Measurements from ENCODE around the gene MORC3. TPM values are rescaled to one million over a fixed set of nuclear protein-coding genes. Genes with fewer than 3 reads are reported as not detected.

Gene MORC3
- total and polyA plus RNA-seq, 2 experiments from 2014 or later: 15.6 to 31.8 TPM

GRCh38 chr21:36321325-36322082, 1.5 kb downstream of the MORC3 start:
- DNase-seq (ENCODE audit: low read depth in 1 of 2, low spot score in 1 of 2): peak; percentile 18 to 23
- Histone ChIP-seq H3K4me3 (peak overlapping the region; percentile 78), H3K27ac (peak overlapping the region; percentile 99), H3K27me3 (no peaks in the 10 kb centered on the region), H3K36me3 (peaks cover 4% of the 10 kb centered on the region), H3K4me1 (ENCODE audit: low read depth) (peaks cover 12% of the 10 kb centered on the region), H3K9me3 (ENCODE audit: low read depth) (no peaks in the 10 kb centered on the region)
- no peak for TF ChIP-seq CTCF (IDR thresholded peaks at IDR 0.05; ENCODE audit: low read depth, low read length)

- peaks cover 12% of the 10 kb centered on the region for H3K4me1 ChIP-seq (ENCODE audit: low read depth)
- H3K4me3 ChIP-seq: peak overlapping the region; percentile 78
- TF ChIP-seq CTCF (IDR thresholded peaks at IDR 0.05; ENCODE audit: low read depth, low read length): no peak
- H3K36me3 ChIP-seq: peaks cover 4% of the 10 kb centered on the region
- DNase-seq (ENCODE audit: low read depth in 1 of 2, low spot score in 1 of 2): no peak
- H3K9me3 ChIP-seq (ENCODE audit: low read depth): no peaks in the 10 kb centered on the region
- H3K27ac ChIP-seq: peak overlapping the region; percentile 99
- no peaks in the 10 kb centered on the region for H3K27me3 ChIP-seq
Observed at GRCh38 chr21:36322083-36322424, 2.1 kb downstream of the MORC3 start.

GRCh38 chr21:36323032-36323431, 3.0 kb downstream of the MORC3 start:
- H3K36me3 ChIP-seq: peaks cover 4% of the 10 kb centered on the region
- no peaks in the 10 kb centered on the region for H3K27me3 ChIP-seq
- no peak for TF ChIP-seq CTCF (IDR thresholded peaks at IDR 0.05; ENCODE audit: low read depth, low read length)
- no peaks in the 10 kb centered on the region for H3K9me3 ChIP-seq (ENCODE audit: low read depth)
- H3K27ac ChIP-seq: no peak overlapping the region
- H3K4me1 ChIP-seq (ENCODE audit: low read depth): peaks cover 12% of the 10 kb centered on the region
- no peak for DNase-seq (ENCODE audit: low read depth in 1 of 2, low spot score in 1 of 2)
- no peak overlapping the region for H3K4me3 ChIP-seq

- DNase-seq (ENCODE audit: low read depth in 1 of 2, low spot score in 1 of 2): no peak
- H3K9me3 ChIP-seq (ENCODE audit: low read depth): no peaks in the 10 kb centered on the region
- no peak for TF ChIP-seq CTCF (IDR thresholded peaks at IDR 0.05; ENCODE audit: low read depth, low read length)
- H3K27me3 ChIP-seq: no peaks in the 10 kb centered on the region
- H3K4me1 ChIP-seq (ENCODE audit: low read depth): peaks cover 14% of the 10 kb centered on the region
- peaks cover 4% of the 10 kb centered on the region for H3K36me3 ChIP-seq
- no peak overlapping the region for H3K4me3 ChIP-seq
- no peak overlapping the region for H3K27ac ChIP-seq
Observed at GRCh38 chr21:36325373-36326010, 5.5 kb downstream of the MORC3 start.

- Histone ChIP-seq H3K27ac (no peak overlapping the region), H3K27me3 (no peaks in the 10 kb centered on the region), H3K36me3 (peaks cover 10% of the 10 kb centered on the region), H3K9me3 (ENCODE audit: low read depth) (no peaks in the 10 kb centered on the region), H3K4me1 (ENCODE audit: low read depth) (peaks cover 6% of the 10 kb centered on the region), H3K4me3 (no peak overlapping the region)
- DNase-seq (ENCODE audit: low read depth in 1 of 2, low spot score in 1 of 2): peak; percentile 71 to 73
- TF ChIP-seq CTCF (IDR thresholded peaks at IDR 0.05; ENCODE audit: low read depth, low read length): peak; percentile 76
Observed at GRCh38 chr21:36330904-36331303, 10.9 kb downstream of the MORC3 start.
